ENCODE data around the gene TENT4A. TPM values are rescaled to one million over a fixed set of nuclear protein-coding genes. Genes with fewer than 3 reads are reported as not detected.

TENT4A gene
- total and polyA plus RNA-seq, 2 of the 4 experiments (the other 2 are of a cell fraction), result 5.9 to 17.2 TPM

DNA sequence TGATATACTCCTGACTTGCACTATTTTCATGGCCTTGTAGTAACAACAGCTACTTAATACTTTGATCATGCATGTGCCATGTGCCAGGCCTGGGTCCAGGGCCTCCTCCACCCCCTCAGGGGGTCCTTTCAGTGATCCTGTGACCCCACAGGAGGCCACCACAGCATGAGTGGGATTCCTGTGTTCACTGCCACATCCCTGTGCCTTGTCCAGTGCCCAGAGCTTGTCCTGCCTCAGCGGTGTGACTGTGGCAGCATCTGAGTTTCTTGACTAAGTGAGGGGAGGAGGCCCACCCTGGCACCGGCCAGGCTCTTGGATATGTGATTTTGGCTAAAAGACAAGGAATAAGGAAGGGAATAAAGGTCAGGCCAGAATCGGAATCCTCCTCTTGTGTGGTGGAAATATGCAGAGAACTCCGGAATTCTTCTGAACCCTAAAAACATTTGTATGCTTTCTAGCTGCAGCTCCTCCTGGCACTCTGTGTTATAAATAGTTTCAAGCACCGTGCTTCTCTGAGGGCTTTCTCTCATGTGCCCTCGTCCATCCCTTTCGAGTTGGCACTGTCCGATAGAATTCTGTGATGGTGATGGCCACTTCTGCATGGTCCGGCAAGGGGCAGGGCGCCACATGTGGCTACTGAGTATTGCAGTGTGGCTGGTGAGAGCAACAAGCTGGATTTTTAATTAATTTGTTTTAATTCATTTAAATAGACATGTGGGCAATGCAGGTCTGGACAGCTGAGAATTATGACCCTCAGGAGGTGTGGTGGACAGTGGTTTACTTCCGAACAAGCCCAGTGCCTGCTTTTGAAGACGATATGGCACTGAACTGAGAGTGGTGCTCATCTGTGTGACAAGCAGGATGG lies 31.8 kb downstream of the TENT4A start (continued):
- TF ChIP-seq MAZ (IDR thresholded peaks at IDR 0.05; ENCODE audit: borderline replicate concordance, low read depth, low read length) (no peak), RFX5 (IDR thresholded peaks at IDR 0.05; ENCODE audit: low read depth, low read length) (no peak)

DNA sequence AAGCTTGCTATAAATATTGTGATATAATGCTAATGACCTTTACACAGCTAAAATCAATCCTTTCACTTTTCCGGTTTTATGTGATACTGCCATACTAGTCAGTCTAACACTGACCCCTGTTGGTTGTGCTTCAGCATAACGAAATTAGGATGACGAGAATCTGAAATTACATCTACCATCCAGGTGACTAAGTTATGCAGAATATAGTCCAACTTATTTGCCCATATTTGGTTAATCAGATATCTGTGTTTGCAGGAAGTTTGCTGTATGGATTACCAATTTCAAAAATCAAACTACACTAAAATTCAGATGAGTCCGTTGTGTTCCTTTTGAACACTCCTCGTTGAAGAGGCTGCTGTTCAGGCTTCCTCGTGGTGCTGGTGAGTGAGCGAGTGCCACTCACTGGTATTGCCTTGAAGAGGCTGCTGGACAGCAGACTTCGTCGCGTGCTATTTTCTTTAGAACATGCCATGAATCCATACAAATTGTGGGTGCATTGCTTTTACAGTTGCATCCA lies 32.5 kb downstream of the TENT4A start:
- intact Hi-C loops (cut with micrococcal nuclease) (loop anchor here (1.0 to 10.0 kb wide), 5 partner anchors 33 to 1253 kb away; partner anchors contain the start of genes MED10, NSUN2, SRD5A1 and TENT4A), dilution Hi-C loops (cut with HindIII; ENCODE audit: low sequenced_read_pairs, unreplicated experiment) (no loop called here)

More for the DNA sequence above, 32.5 kb downstream of the TENT4A start:
- Histone ChIP-seq H3K56ac (ENCODE audit: extremely low read depth, insufficient read depth, low read length) (no peak overlapping the region), H3K18ac (ENCODE audit: low read depth, low read length) (no peak overlapping the region), H2AK5ac (ENCODE audit: low read depth, low read length) (no peak overlapping the region), H3K23ac (ENCODE audit: low read depth, low read length) (no peak overlapping the region), H3K9me3 (ENCODE audit: control insufficient read depth, insufficient read depth, low read length) (no peaks in the 10 kb centered on the region), H3K36me3 (ENCODE audit: control insufficient read depth, insufficient read depth, low read length) (peaks cover 44% of the 10 kb centered on the region), H4K20me1 (ENCODE audit: insufficient read depth, low read length) (peaks cover 55% of the 10 kb centered on the region), H4K5ac (ENCODE audit: low read depth, low read length) (no peak overlapping the region), H4K91ac (ENCODE audit: insufficient read depth, low read depth, low read length) (no peak overlapping the region), H3K4me3 (ENCODE audit: insufficient read depth, low read depth, low read length) (no peak overlapping the region), H2AFZ (replicated peaks; ENCODE audit: low read length, poor library complexity) (no peak overlapping the region), H3K9me1 (ENCODE audit: insufficient read depth, low read length) (peaks cover 4% of the 10 kb centered on the region), H3K79me1 (ENCODE audit: low read depth in 1 of 2, low read length in 2 of 2) (peaks cover 40 to 66% of the 10 kb centered on the region in 2 experiments), H3K9ac (ENCODE audit: low read depth, low read length) (no peak overlapping the region), H2BK15ac (ENCODE audit: low read depth, low read length) (no peak overlapping the region), H2AK9ac (replicated peaks; ENCODE audit: low read depth, low read length, poor library complexity) (no peak overlapping the region), H3K4me1 (ENCODE audit: control insufficient read depth, insufficient read depth, low read length) (peaks cover 2% of the 10 kb centered on the region), H3K27ac (ENCODE audit: insufficient read depth, low read length) (no peak overlapping the region), H2BK5ac (ENCODE audit: low read depth, low read length, poor library complexity, severe bottlenecking) (no peak overlapping the region), H3K27me3 (ENCODE audit: control insufficient read depth, insufficient read depth, low read length) (no peaks in the 10 kb centered on the region), H3K4me2 (ENCODE audit: low read depth, low read length) (no peak overlapping the region), H3K4ac (ENCODE audit: low read depth, low read length) (no peak overlapping the region), H2BK20ac (ENCODE audit: low read depth, low read length) (no peak overlapping the region), H2BK120ac (ENCODE audit: low read depth, low read length) (no peak overlapping the region), H4K8ac (ENCODE audit: low read depth in 2 of 2, low read length in 2 of 2) (no peak overlapping the region), H3K14ac (replicated peaks; ENCODE audit: low read depth, low read length) (no peak overlapping the region)
- no TSS peak for BruUV-seq (replicated peaks)
- ATAC-seq (ENCODE audit: low read depth) (peak; percentile 93), DNase-seq (peak; percentile 79)
- WGBS, 2 experiments (ENCODE audit: extremely low coverage in 2 of 2, insufficient read length in 1 of 2), result 96% methylated on average over 5 of the region's 10 CpGs; no CpG with 5 or more reads in 1 of the 2 experiments
- TF ChIP-seq RAD21 (IDR thresholded peaks at IDR 0.05; ENCODE audit: low read length) (peak; percentile 93), NFE2L2 (IDR thresholded peaks at IDR 0.05; ENCODE audit: low read depth, low read length) (no peak), SMC3 (IDR thresholded peaks at IDR 0.05; ENCODE audit: low read depth, low read length) (peak; percentile 86)
- TF ChIP-seq, protein P1, sequence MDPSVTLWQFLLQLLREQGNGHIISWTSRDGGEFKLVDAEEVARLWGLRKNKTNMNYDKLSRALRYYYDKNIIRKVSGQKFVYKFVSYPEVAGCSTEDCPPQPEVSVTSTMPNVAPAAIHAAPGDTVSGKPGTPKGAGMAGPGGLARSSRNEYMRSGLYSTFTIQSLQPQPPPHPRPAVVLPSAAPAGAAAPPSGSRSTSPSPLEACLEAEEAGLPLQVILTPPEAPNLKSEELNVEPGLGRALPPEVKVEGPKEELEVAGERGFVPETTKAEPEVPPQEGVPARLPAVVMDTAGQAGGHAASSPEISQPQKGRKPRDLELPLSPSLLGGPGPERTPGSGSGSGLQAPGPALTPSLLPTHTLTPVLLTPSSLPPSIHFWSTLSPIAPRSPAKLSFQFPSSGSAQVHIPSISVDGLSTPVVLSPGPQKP (IDR thresholded peaks at IDR 0.05; ENCODE audit: borderline replicate concordance, low read depth, low read length), result no peak
- TF ChIP-seq, protein P2, sequence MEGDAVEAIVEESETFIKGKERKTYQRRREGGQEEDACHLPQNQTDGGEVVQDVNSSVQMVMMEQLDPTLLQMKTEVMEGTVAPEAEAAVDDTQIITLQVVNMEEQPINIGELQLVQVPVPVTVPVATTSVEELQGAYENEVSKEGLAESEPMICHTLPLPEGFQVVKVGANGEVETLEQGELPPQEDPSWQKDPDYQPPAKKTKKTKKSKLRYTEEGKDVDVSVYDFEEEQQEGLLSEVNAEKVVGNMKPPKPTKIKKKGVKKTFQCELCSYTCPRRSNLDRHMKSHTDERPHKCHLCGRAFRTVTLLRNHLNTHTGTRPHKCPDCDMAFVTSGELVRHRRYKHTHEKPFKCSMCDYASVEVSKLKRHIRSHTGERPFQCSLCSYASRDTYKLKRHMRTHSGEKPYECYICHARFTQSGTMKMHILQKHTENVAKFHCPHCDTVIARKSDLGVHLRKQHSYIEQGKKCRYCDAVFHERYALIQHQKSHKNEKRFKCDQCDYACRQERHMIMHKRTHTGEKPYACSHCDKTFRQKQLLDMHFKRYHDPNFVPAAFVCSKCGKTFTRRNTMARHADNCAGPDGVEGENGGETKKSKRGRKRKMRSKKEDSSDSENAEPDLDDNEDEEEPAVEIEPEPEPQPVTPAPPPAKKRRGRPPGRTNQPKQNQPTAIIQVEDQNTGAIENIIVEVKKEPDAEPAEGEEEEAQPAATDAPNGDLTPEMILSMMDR (conservative IDR thresholded peaks at IDR 0.05; ENCODE audit: low read depth, low read length), result peak; percentile 88
- ChIA-PET CTCF (interaction anchor here (0.5 to 1.6 kb wide), 8 partner anchors 10 to 1169 kb away, joined by 3 to 8 read pairs (median 4); no protein-coding TSS in a partner anchor), POLR2A (ENCODE audit: unreplicated experiment) (no interaction called here)
- in situ Hi-C loops (cut with MboI; ENCODE audit: low sequenced_read_pairs), result loop anchor here (5.0 to 25.0 kb wide), 2 partner anchors 113 to 1258 kb away; partner anchors contain the start of genes NSUN2 and SRD5A1
